ENCODE measurements around the gene WNT5A.

- TF ChIP-seq RAD21 (IDR thresholded peaks at IDR 0.05; ENCODE audit: low read depth), result no peak
- TF ChIP-seq EP300 (IDR thresholded peaks at IDR 0.05; ENCODE audit: borderline replicate concordance), result no peak
- TF ChIP-seq, protein P1, sequence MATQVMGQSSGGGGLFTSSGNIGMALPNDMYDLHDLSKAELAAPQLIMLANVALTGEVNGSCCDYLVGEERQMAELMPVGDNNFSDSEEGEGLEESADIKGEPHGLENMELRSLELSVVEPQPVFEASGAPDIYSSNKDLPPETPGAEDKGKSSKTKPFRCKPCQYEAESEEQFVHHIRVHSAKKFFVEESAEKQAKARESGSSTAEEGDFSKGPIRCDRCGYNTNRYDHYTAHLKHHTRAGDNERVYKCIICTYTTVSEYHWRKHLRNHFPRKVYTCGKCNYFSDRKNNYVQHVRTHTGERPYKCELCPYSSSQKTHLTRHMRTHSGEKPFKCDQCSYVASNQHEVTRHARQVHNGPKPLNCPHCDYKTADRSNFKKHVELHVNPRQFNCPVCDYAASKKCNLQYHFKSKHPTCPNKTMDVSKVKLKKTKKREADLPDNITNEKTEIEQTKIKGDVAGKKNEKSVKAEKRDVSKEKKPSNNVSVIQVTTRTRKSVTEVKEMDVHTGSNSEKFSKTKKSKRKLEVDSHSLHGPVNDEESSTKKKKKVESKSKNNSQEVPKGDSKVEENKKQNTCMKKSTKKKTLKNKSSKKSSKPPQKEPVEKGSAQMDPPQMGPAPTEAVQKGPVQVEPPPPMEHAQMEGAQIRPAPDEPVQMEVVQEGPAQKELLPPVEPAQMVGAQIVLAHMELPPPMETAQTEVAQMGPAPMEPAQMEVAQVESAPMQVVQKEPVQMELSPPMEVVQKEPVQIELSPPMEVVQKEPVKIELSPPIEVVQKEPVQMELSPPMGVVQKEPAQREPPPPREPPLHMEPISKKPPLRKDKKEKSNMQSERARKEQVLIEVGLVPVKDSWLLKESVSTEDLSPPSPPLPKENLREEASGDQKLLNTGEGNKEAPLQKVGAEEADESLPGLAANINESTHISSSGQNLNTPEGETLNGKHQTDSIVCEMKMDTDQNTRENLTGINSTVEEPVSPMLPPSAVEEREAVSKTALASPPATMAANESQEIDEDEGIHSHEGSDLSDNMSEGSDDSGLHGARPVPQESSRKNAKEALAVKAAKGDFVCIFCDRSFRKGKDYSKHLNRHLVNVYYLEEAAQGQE (IDR thresholded peaks at IDR 0.05; ENCODE audit: low read depth), result no peak
- no peak for TF ChIP-seq USF1 (IDR thresholded peaks at IDR 0.05)
- TF ChIP-seq YY1 (IDR thresholded peaks at IDR 0.05; ENCODE audit: low read depth), result no peak
- no peak for TF ChIP-seq MAX (IDR thresholded peaks at IDR 0.05)
- TF ChIP-seq CREB1 (IDR thresholded peaks at IDR 0.05; ENCODE audit: low read depth), result no peak
- no peak for TF ChIP-seq EGR1 (IDR thresholded peaks at IDR 0.05)
- no peak for TF ChIP-seq NFIC (IDR thresholded peaks at IDR 0.05)
- no peak for TF ChIP-seq CEBPB (IDR thresholded peaks at IDR 0.05)
- TF ChIP-seq TAF1 (IDR thresholded peaks at IDR 0.05; ENCODE audit: low read depth), result no peak
Measured at GRCh38 chr3:55516392-55517030, 29.4 kb upstream of the WNT5A start.

Measured in Ishikawa (cell line).